22Rv1 (cell line): ENCODE results near the gene C1orf167.

Source experiments
- CTCF ChIP-seq: fragments of 450-650 bp; IDR thresholded peaks from 2 replicates; pipeline ENCODE4 v1.5.1; 2017; ENCODE audit warnings: mild to moderate bottlenecking
- ZFX ChIP-seq: fragments of 450-650 bp; IDR thresholded peaks from 2 replicates; pipeline ENCODE4 v1.6.1; 2017; ENCODE audit warnings: antibody characterized with exemption, borderline replicate concordance

- TF ChIP-seq CTCF (no peak), ZFX (no peak)
These were observed 41.5 kb upstream of the C1orf167 start for GRCh38 chr1:11720525-11720924.
